Motor neuron (in vitro differentiated cells): Measurements from ENCODE around the gene PRDM12. TPM values are rescaled to one million over a fixed set of nuclear protein-coding genes. Genes with fewer than 3 reads are reported as not detected.

Experiments
- ATAC-seq, 8 experiments: fragments of 200-7000 bp; cut with Tn5 transposase; replicated peaks in 6 of 8; 2 replicates each; pipeline ENCODE4 v1.8.0; 2021; ENCODE audit warnings: mild to moderate bottlenecking in 8 of 8, moderate library complexity in 8 of 8
- H3K27ac ChIP-seq, 2 donors: fragments of 250-450 bp; sonication (Bioruptor Pico); 2 replicates each; pipeline ENCODE4 v1.9.0; 2021; ENCODE audit warnings: antibody characterized with exemption in 2 of 2, mild to moderate bottlenecking in 2 of 2, moderate library complexity in 1 of 2
- H3K4me1 ChIP-seq, 2 donors: fragments of 250-450 bp; sonication (Bioruptor Pico); replicated peaks in 1 of 2; 2 replicates each; pipeline ENCODE4 v1.6.1; 2021; ENCODE audit warnings: antibody characterized with exemption in 2 of 2, mild to moderate bottlenecking in 2 of 2, moderate library complexity in 1 of 2
- H3K4me3 ChIP-seq, 5 donors: fragments of 250-450 bp; sonication (Bioruptor Pico); 2 replicates each; pipeline ENCODE4 v1.9.0; 2021; ENCODE audit warnings: antibody characterized with exemption in 5 of 5, mild to moderate bottlenecking in 5 of 5, moderate library complexity in 4 of 5
- WGBS, 10 experiments: fragments of 450-650 bp; shearing (Covaris generic); methylation state at CpG; one replicate each; pipeline ENCODE4 v1.0.0; 2022; 5-methylcytosine and 5-hydroxymethylcytosine counted together
- in situ Hi-C, 9 experiments: fragments of 400-800 bp; cut with MboI; loops; one replicate each; pipeline ENCODE4 v1.15.0; 2021; ENCODE audit warnings: low sequenced_read_pairs in 9 of 9, low pct_unique_long_range_greater_than_20kb in 2 of 9; ENCODE audit not compliant: unreplicated experiment in 9 of 9
- total RNA-seq, 8 experiments: library from RNA; unstranded; fragments of 300-600 nt; gene quantifications; 2 replicates each; pipeline versions ENCODE4 v1.2.3 to v1.2.4, GENCODE V29; 2022

The PRDM12 gene
- total RNA-seq, 8 experiments from 2014 or later: 0.21 to 0.96 (median 0.27) TPM; not detected in 3

- in situ Hi-C loops: loop anchor here in 8 of 9 experiments (25.0 kb wide), 4 partner anchors 126 to 326 kb away; partner anchors contain the start of gene ABL1 (in 2 of the 8)
- 78 to 100% (median 97%) methylated on average over 2 to 7 of the region's 8 CpGs; no CpG with 5 or more reads in 1 of the 10 experiments for WGBS, 10 experiments
- H3K4me3 ChIP-seq: no peak overlapping the region
Observed at GRCh38 chr9:130710822-130711352, 46.5 kb downstream of the PRDM12 start.

GRCh38 chr9:130711469-130711868, 47.1 kb downstream of the PRDM12 start:
- H3K4me1 ChIP-seq: peaks cover 17 to 23% of the 10 kb centered on the region in 2 donors
- no peak overlapping the region for H3K4me3 ChIP-seq
- 73 to 100% (median 92%) methylated on average over 4 to 8 of the region's 8 CpGs; no CpG with 5 or more reads in 1 of the 10 experiments for WGBS, 10 experiments
- no peak overlapping the region for H3K27ac ChIP-seq
- ATAC-seq: no peak
- in situ Hi-C loops: loop anchor here in 8 of 9 experiments (25.0 kb wide), 4 partner anchors 126 to 326 kb away; partner anchors contain the start of gene ABL1 (in 2 of the 8)

More at GRCh38 chr9:130710822-130711352, 46.5 kb downstream of the PRDM12 start:
- peaks cover 15 to 19% of the 10 kb centered on the region in 2 donors for H3K4me1 ChIP-seq
- no peak for ATAC-seq
- no peak overlapping the region for H3K27ac ChIP-seq

GRCh38 chr9:130712564-130713285, 48.3 kb downstream of the PRDM12 start:
- Histone ChIP-seq H3K4me3 (peak overlapping the region; percentile 55 to 92 (median 85)), H3K4me1 (peaks cover 17 to 24% of the 10 kb centered on the region in 2 donors), H3K27ac (peak overlapping the region; percentile 98)
- WGBS, 10 experiments: 0% methylated on average over 1 to 5 of the region's 68 CpGs; no CpG with 5 or more reads in 5 of the 10 experiments
- in situ Hi-C loops: loop anchor here in 8 of 9 experiments (25.0 kb wide), 4 partner anchors 125 to 325 kb away; partner anchors contain the start of gene ABL1 (in 2 of the 8)
- peak; percentile 95 to 98 (median 97) for ATAC-seq

- Histone ChIP-seq H3K4me1 (peaks cover 17 to 24% of the 10 kb centered on the region in 2 donors), H3K27ac (peak overlapping the region; percentile 98), H3K4me3 (peak overlapping the region; percentile 55 to 92 (median 85))
- WGBS, 10 experiments: 0 to 5% (median 0%) methylated on average over 1 to 11 of the region's 37 CpGs
- in situ Hi-C loops: loop anchor here in 8 of 9 experiments (25.0 kb wide), 4 partner anchors 124 to 324 kb away; partner anchors contain the start of gene ABL1 (in 2 of the 8)
- peak in 2 of 8 experiments; percentile 1 to 3 for ATAC-seq
Observed at GRCh38 chr9:130713286-130713960, 49.0 kb downstream of the PRDM12 start.

GRCh38 chr9:130714586-130715110, 50.3 kb downstream of the PRDM12 start:
- H3K27ac ChIP-seq: no peak overlapping the region
- in situ Hi-C loops: loop anchor here in 8 of 9 experiments (25.0 kb wide), 4 partner anchors 123 to 323 kb away; partner anchors contain the start of gene ABL1 (in 2 of the 8)
- 5 to 50% (median 22%) methylated on average over 1 to 7 of the region's 7 CpGs; no CpG with 5 or more reads in 2 of the 10 experiments for WGBS, 10 experiments
- no peak for ATAC-seq
- H3K4me3 ChIP-seq: peak overlapping the region; percentile 55 to 92 (median 85)
- H3K4me1 ChIP-seq: peaks cover 17 to 24% of the 10 kb centered on the region in 2 donors

- Histone ChIP-seq H3K27ac (no peak overlapping the region), H3K4me1 (peaks cover 17 to 24% of the 10 kb centered on the region in 2 donors), H3K4me3 (peak overlapping the region; percentile 55 to 92 (median 85))
- 0 to 80% (median 38%) methylated on average over 1 to 3 of the region's 3 CpGs; no CpG with 5 or more reads in 1 of the 10 experiments for whole genome bisulfite sequencing, 10 experiments
- in situ Hi-C loops: loop anchor here in 8 of 9 experiments (25.0 kb wide), 4 partner anchors 122 to 322 kb away; partner anchors contain the start of gene ABL1 (in 2 of the 8)
- ATAC-seq: no peak
Observed at GRCh38 chr9:130715270-130715669, 50.9 kb downstream of the PRDM12 start.

- Histone ChIP-seq H3K4me3 (no peak overlapping the region), H3K4me1 (peaks cover 15 to 24% of the 10 kb centered on the region in 2 donors), H3K27ac (no peak overlapping the region)
- peak in 1 of 8 experiments; percentile 11 for ATAC-seq
- in situ Hi-C loops: loop anchor here in 8 of 9 experiments (25.0 kb wide), 4 partner anchors 119 to 319 kb away; partner anchors contain the start of gene ABL1 (in 2 of the 8)
- 67 to 100% (median 81%) methylated on average over 1 to 3 of the region's 3 CpGs; no CpG with 5 or more reads in 7 of the 10 experiments for WGBS, 10 experiments
Observed at GRCh38 chr9:130718562-130718961, 54.2 kb downstream of the PRDM12 start.

GRCh38 chr9:130720762-130721161, 56.4 kb downstream of the PRDM12 start:
- no peak for ATAC-seq
- in situ Hi-C loops: loop anchor here in 8 of 9 experiments (25.0 kb wide), 4 partner anchors 117 to 317 kb away; partner anchors contain the start of gene ABL1 (in 2 of the 8)
- WGBS, 10 experiments: 86 to 100% (median 95%) methylated on average over 1 to 10 of the region's 10 CpGs; no CpG with 5 or more reads in 2 of the 10 experiments
- Histone ChIP-seq H3K4me3 (no peak overlapping the region), H3K27ac (no peak overlapping the region), H3K4me1 (peaks cover 3 to 6% of the 10 kb centered on the region in 2 donors)

GRCh38 chr9:130728721-130729120, 64.3 kb downstream of the PRDM12 start:
- Histone ChIP-seq H3K27ac (no peak overlapping the region), H3K4me1 (no peaks in the 10 kb centered on the region), H3K4me3 (no peak overlapping the region)
- ATAC-seq: peak in 3 of 8 experiments; percentile 76 to 93 (median 90)
- in situ Hi-C loops: no loop called here
- 8 to 100% (median 87%) methylated on average over 1 to 3 of the region's 3 CpGs for WGBS, 10 experiments

- H3K4me1 ChIP-seq: no peaks in the 10 kb centered on the region
- in situ Hi-C loops: no loop called here
- H3K27ac ChIP-seq: no peak overlapping the region
- H3K4me3 ChIP-seq: no peak overlapping the region
- 60 to 100% (median 98%) methylated on average over 1 to 2 of the region's 2 CpGs; no CpG with 5 or more reads in 2 of the 10 experiments for WGBS, 10 experiments
- ATAC-seq: peak in 3 of 8 experiments; percentile 11 to 33 (median 21)
Observed at GRCh38 chr9:130729145-130729544, 64.8 kb downstream of the PRDM12 start.

GRCh38 chr9:130731355-130731754, 67.0 kb downstream of the PRDM12 start:
- Histone ChIP-seq H3K4me1 (no peaks in the 10 kb centered on the region), H3K27ac (no peak overlapping the region), H3K4me3 (no peak overlapping the region)
- 40 to 78% (median 67%) methylated on average over 1 to 2 of the region's 2 CpGs; no CpG with 5 or more reads in 2 of the 10 experiments for WGBS, 10 experiments
- in situ Hi-C loops: no loop called here
- peak in 1 of 8 experiments; percentile 31 for ATAC-seq

GRCh38 chr9:130732136-130732535, 67.7 kb downstream of the PRDM12 start:
- 50 to 100% (median 80%) methylated on average over 1 to 2 of the region's 2 CpGs for WGBS, 10 experiments
- in situ Hi-C loops: no loop called here
- peak in 2 of 8 experiments; percentile 16 to 38 for ATAC-seq

More at GRCh38 chr9:130732136-130732535, 67.7 kb downstream of the PRDM12 start:
- Histone ChIP-seq H3K4me3 (no peak overlapping the region), H3K4me1 (no peaks in the 10 kb centered on the region), H3K27ac (peak overlapping the region; percentile 12 to 20)
